ENCODE data around the gene AGPAT3. TPM values are rescaled to one million over a fixed set of nuclear protein-coding genes. Genes with fewer than 3 reads are reported as not detected.

The AGPAT3 gene
- total RNA-seq, 1 donor from 2014 or later = 65.9 TPM

- H3K4me1 ChIP-seq = no peaks in the 10 kb centered on the region
- no peaks in the 10 kb centered on the region for H3K9me3 ChIP-seq
- H3K27me3 ChIP-seq = no peaks in the 10 kb centered on the region
- DNase-seq (ENCODE audit: low spot score in 2 of 2) = no peak
- TF ChIP-seq, protein P1, sequence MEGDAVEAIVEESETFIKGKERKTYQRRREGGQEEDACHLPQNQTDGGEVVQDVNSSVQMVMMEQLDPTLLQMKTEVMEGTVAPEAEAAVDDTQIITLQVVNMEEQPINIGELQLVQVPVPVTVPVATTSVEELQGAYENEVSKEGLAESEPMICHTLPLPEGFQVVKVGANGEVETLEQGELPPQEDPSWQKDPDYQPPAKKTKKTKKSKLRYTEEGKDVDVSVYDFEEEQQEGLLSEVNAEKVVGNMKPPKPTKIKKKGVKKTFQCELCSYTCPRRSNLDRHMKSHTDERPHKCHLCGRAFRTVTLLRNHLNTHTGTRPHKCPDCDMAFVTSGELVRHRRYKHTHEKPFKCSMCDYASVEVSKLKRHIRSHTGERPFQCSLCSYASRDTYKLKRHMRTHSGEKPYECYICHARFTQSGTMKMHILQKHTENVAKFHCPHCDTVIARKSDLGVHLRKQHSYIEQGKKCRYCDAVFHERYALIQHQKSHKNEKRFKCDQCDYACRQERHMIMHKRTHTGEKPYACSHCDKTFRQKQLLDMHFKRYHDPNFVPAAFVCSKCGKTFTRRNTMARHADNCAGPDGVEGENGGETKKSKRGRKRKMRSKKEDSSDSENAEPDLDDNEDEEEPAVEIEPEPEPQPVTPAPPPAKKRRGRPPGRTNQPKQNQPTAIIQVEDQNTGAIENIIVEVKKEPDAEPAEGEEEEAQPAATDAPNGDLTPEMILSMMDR (IDR thresholded peaks at IDR 0.05) = no peak
- H3K4me3 ChIP-seq = no peak overlapping the region
- H3K27ac ChIP-seq = no peak overlapping the region
- intact Hi-C loops (cut with DNase I) = no loop called here
- H3K36me3 ChIP-seq = no peaks in the 10 kb centered on the region
Measured at GRCh38 chr21:43884012-43884860, 19.2 kb downstream of the AGPAT3 start.

DNA sequence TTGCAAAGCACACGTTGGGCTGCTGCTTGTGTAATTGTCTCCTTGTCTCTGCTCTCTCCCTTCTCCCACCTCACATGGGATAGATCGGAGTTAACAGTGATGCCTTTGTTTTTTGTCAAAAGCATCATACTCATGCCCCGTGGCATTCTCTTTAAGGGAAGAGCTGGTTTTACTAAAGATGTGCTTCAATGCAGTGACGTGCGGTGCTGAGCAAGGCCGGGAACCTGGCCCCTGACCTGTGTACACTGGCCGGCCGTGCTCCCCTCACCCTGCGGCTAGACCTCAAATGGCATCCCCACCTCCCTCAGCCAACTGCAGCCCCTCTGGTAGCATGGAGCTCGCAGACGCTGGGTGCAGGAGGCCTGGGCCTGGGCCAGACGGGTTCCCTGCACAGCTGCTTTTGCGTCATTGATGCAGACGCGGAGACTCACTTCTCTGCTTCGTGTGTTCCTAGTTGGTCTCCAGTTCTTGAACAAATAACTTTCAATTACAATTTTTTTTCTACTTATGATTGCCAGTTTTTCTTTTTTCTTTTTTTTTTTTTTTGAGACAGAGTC lies 19.9 kb downstream of the AGPAT3 start:
- no peak overlapping the region for H3K27ac ChIP-seq
- no peak overlapping the region for H3K4me3 ChIP-seq
- TF ChIP-seq, protein P1 (IDR thresholded peaks at IDR 0.05) = no peak
- no peak for DNase-seq (ENCODE audit: low spot score in 2 of 2)
- intact Hi-C loops (cut with DNase I) = no loop called here
- no peaks in the 10 kb centered on the region for H3K27me3 ChIP-seq
- no peaks in the 10 kb centered on the region for H3K4me1 ChIP-seq
- no peaks in the 10 kb centered on the region for H3K9me3 ChIP-seq
- H3K36me3 ChIP-seq = no peaks in the 10 kb centered on the region

- no peak for DNase-seq (ENCODE audit: low spot score in 2 of 2)
- no peak overlapping the region for H3K27ac ChIP-seq
- H3K36me3 ChIP-seq = peaks cover 0 to 3% of the 10 kb centered on the region in 2 donors
- no peaks in the 10 kb centered on the region for H3K4me1 ChIP-seq
- H3K4me3 ChIP-seq = no peak overlapping the region
- no peaks in the 10 kb centered on the region for H3K27me3 ChIP-seq
- H3K9me3 ChIP-seq = no peaks in the 10 kb centered on the region
- intact Hi-C loops (cut with DNase I) = no loop called here
- TF ChIP-seq, protein P1 (IDR thresholded peaks at IDR 0.05) = no peak
Measured at GRCh38 chr21:43885721-43886120, 20.7 kb downstream of the AGPAT3 start.

DNA sequence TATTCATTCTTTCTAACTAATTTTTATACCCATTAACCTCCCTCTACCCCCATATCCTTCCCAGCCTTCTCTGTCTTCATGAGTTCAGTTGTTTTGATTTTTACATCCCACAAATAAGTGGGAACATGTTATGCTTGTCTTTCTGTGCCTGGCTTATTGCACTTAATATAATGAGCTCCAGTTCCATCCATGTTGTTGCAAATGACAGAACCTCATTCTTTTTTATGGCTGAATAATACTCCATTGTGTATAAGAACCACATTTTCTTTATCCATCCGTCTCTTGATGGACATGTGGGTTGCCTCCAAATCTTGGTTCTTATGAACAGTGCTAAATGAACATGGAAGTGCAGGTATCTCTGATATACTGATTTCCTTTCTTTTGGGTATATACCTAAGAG lies 21.5 kb downstream of the AGPAT3 start:
- Histone ChIP-seq H3K4me3 (no peak overlapping the region), H3K9me3 (no peaks in the 10 kb centered on the region), H3K27me3 (no peaks in the 10 kb centered on the region), H3K27ac (no peak overlapping the region), H3K36me3 (peaks cover 0 to 3% of the 10 kb centered on the region in 2 donors), H3K4me1 (no peaks in the 10 kb centered on the region)
- intact Hi-C loops (cut with DNase I) = no loop called here
- no peak for DNase-seq (ENCODE audit: low spot score in 2 of 2)
- TF ChIP-seq, protein P1 (IDR thresholded peaks at IDR 0.05) = no peak

- Histone ChIP-seq H3K9me3 (no peaks in the 10 kb centered on the region), H3K4me1 (no peaks in the 10 kb centered on the region), H3K27me3 (no peaks in the 10 kb centered on the region), H3K4me3 (no peak overlapping the region), H3K27ac (no peak overlapping the region), H3K36me3 (peaks cover 3 to 4% of the 10 kb centered on the region in 2 donors)
- DNase-seq (ENCODE audit: low spot score in 2 of 2) = no peak
- TF ChIP-seq, protein P1 (IDR thresholded peaks at IDR 0.05) = no peak
- intact Hi-C loops (cut with DNase I) = no loop called here
Measured at GRCh38 chr21:43889069-43889468, 24.0 kb downstream of the AGPAT3 start.

Data from ascending aorta (tissue), 2 donors.